Gastroesophageal sphincter (tissue), 3 donors: ENCODE results near the gene PAAF1.

ENCODE experiments used
- POLR2A ChIP-seq, 2 donors: fragments of 450-650 bp; IDR thresholded peaks; one replicate each; pipeline ENCODE4 v1.6.1; 2017; ENCODE audit warnings: antibody characterized with exemption in 2 of 2, mild to moderate bottlenecking in 2 of 2, moderate library complexity in 1 of 2
- TF ChIP-seq, protein P1 (sequence below), 4 experiments: fragments of 200-600 bp in 2 of 4; fragments of 450-650 bp in 2 of 4; sonication (generic) in 1 of 4; IDR thresholded peaks; one replicate each; pipeline ENCODE4 v1.5.1; 2017 to 2019; ENCODE audit warnings: antibody characterized with exemption in 4 of 4, mild to moderate bottlenecking in 2 of 4, moderate library complexity in 2 of 4

- no peak for TF ChIP-seq POLR2A (IDR thresholded peaks at IDR 0.05)
- TF ChIP-seq, protein P1, sequence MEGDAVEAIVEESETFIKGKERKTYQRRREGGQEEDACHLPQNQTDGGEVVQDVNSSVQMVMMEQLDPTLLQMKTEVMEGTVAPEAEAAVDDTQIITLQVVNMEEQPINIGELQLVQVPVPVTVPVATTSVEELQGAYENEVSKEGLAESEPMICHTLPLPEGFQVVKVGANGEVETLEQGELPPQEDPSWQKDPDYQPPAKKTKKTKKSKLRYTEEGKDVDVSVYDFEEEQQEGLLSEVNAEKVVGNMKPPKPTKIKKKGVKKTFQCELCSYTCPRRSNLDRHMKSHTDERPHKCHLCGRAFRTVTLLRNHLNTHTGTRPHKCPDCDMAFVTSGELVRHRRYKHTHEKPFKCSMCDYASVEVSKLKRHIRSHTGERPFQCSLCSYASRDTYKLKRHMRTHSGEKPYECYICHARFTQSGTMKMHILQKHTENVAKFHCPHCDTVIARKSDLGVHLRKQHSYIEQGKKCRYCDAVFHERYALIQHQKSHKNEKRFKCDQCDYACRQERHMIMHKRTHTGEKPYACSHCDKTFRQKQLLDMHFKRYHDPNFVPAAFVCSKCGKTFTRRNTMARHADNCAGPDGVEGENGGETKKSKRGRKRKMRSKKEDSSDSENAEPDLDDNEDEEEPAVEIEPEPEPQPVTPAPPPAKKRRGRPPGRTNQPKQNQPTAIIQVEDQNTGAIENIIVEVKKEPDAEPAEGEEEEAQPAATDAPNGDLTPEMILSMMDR (IDR thresholded peaks at IDR 0.05) = no peak
Observed at GRCh38 chr11:73956876-73957653, 80.3 kb downstream of the PAAF1 start.
